Measurements from ENCODE around the gene PHPT1.

Gene PHPT1

GRCh38 chr9:136808806-136809158, 40.4 kb upstream of the PHPT1 start:
- no peak for TF ChIP-seq ZNF274 (IDR thresholded peaks at IDR 0.05; ENCODE audit: low read depth, low read length)
- peak overlapping the region; percentile 93 for H3K4me3 ChIP-seq (ENCODE audit: low read length)

- TF ChIP-seq ZNF274 (IDR thresholded peaks at IDR 0.05; ENCODE audit: low read depth, low read length), result no peak
- H3K4me3 ChIP-seq (ENCODE audit: low read length), result no peak overlapping the region
Observed at GRCh38 chr9:136814725-136815421, 34.3 kb upstream of the PHPT1 start.

- no peak for TF ChIP-seq ZNF274 (IDR thresholded peaks at IDR 0.05; ENCODE audit: low read depth, low read length)
- no peak overlapping the region for H3K4me3 ChIP-seq (ENCODE audit: low read length)
Observed at GRCh38 chr9:136815422-136815782, 33.8 kb upstream of the PHPT1 start.

- H3K4me3 ChIP-seq (ENCODE audit: low read length), result no peak overlapping the region
- no peak; the same call in 1 of the 2 replicates for TF ChIP-seq ZNF274 (IDR thresholded peaks at IDR 0.05; ENCODE audit: low read depth, low read length)
Observed at GRCh38 chr9:136820971-136821825, 28.0 kb upstream of the PHPT1 start.

GRCh38 chr9:136821826-136822544, 27.2 kb upstream of the PHPT1 start:
- H3K4me3 ChIP-seq (ENCODE audit: low read length), result no peak overlapping the region

GRCh38 chr9:136823136-136824046, 25.8 kb upstream of the PHPT1 start:
- no peak for TF ChIP-seq ZNF274 (IDR thresholded peaks at IDR 0.05; ENCODE audit: low read depth, low read length)
- no peak overlapping the region for H3K4me3 ChIP-seq (ENCODE audit: low read length)

More at GRCh38 chr9:136821826-136822544, 27.2 kb upstream of the PHPT1 start:
- TF ChIP-seq ZNF274 (IDR thresholded peaks at IDR 0.05; ENCODE audit: low read depth, low read length), result no peak; the same call in 1 of the 2 replicates

- no peak for TF ChIP-seq ZNF274 (IDR thresholded peaks at IDR 0.05; ENCODE audit: low read depth, low read length)
- no peak overlapping the region for H3K4me3 ChIP-seq (ENCODE audit: low read length)
Observed at GRCh38 chr9:136824496-136825225, 24.5 kb upstream of the PHPT1 start.

GRCh38 chr9:136825295-136826187, 23.7 kb upstream of the PHPT1 start:
- TF ChIP-seq ZNF274 (IDR thresholded peaks at IDR 0.05; ENCODE audit: low read depth, low read length), result no peak
- H3K4me3 ChIP-seq (ENCODE audit: low read length), result no peak overlapping the region

GRCh38 chr9:136826188-136826541, 23.0 kb upstream of the PHPT1 start:
- TF ChIP-seq ZNF274 (IDR thresholded peaks at IDR 0.05; ENCODE audit: low read depth, low read length), result no peak
- H3K4me3 ChIP-seq (ENCODE audit: low read length), result no peak overlapping the region

- TF ChIP-seq ZNF274 (IDR thresholded peaks at IDR 0.05; ENCODE audit: low read depth, low read length), result no peak
- H3K4me3 ChIP-seq (ENCODE audit: low read length), result no peak overlapping the region
Observed at GRCh38 chr9:136826703-136827582, 22.3 kb upstream of the PHPT1 start.

GRCh38 chr9:136827794-136828473, 21.3 kb upstream of the PHPT1 start:
- no peak for TF ChIP-seq ZNF274 (IDR thresholded peaks at IDR 0.05; ENCODE audit: low read depth, low read length)
- no peak overlapping the region for H3K4me3 ChIP-seq (ENCODE audit: low read length)

Measured in GM08714 (cell line).